Gastroesophageal sphincter (tissue), 3 donors: Measurements from ENCODE around the gene FNBP1.

Experiments used
- CTCF ChIP-seq, 4 experiments: fragments of 200-600 bp in 2 of 4; fragments of 450-650 bp in 2 of 4; sonication (generic) in 1 of 4; IDR thresholded peaks; one replicate each; pipeline ENCODE4 v1.5.1; 2017 to 2019; ENCODE audit warnings: antibody characterized with exemption in 4 of 4, mild to moderate bottlenecking in 2 of 4, moderate library complexity in 2 of 4
- POLR2A ChIP-seq, 2 donors: fragments of 450-650 bp; IDR thresholded peaks; one replicate each; pipeline ENCODE4 v1.6.1; 2017; ENCODE audit warnings: antibody characterized with exemption in 2 of 2, mild to moderate bottlenecking in 2 of 2, moderate library complexity in 1 of 2

GRCh38 chr9:130053504-130054324 is 10.7 kb upstream of the FNBP1 start, which contains the start of gene GPR107:
- TF ChIP-seq POLR2A (IDR thresholded peaks at IDR 0.05), result peak; percentile 78 to 82
- no peak for TF ChIP-seq CTCF (IDR thresholded peaks at IDR 0.05)
